Measurements from ENCODE around the gene TRAF6. TPM values are rescaled to one million over a fixed set of nuclear protein-coding genes. Genes with fewer than 3 reads are reported as not detected.

The TRAF6 gene
- total and polyA plus RNA-seq, 2 donors (not counting 1 experiment from before 2014, with no cell fraction given), result 10.1 to 22.4 TPM

DNA sequence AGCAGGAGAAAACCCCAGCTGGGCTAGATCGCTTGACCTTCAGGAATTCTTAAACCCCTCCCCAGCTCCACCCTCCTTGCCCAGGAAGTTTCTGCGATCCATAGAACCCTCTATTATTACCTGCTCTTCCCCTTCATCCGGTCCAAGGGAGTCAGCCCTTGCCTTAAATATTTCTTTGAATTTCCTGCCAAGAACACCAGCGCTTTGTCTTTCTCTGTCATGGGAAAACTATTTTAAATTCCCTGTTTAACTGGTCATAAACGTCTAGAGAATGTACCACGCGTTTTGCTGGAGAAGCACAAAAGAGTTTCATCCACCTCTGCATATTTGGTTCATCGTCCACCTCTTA is 496 bp upstream of the TRAF6 start:
- H4K20me1 ChIP-seq (ENCODE audit: control insufficient read depth, insufficient read depth, low read length, poor library complexity, severe bottlenecking), result peaks cover 18% of the 10 kb centered on the region
- peak overlapping the region; percentile 98 for H3K9ac ChIP-seq (ENCODE audit: low read length)
- Mint-ChIP-seq H3K27me3 (peaks cover 20% of the 10 kb centered on the region), H3K27ac (peak overlapping the region; percentile 97), H3K4me1 (peaks cover 26% of the 10 kb centered on the region), H3K9me3 (ENCODE audit: insufficient read depth) (no peaks in the 10 kb centered on the region), H3K4me3 (peak overlapping the region; percentile 96)
- peaks cover 35% of the 10 kb centered on the region for H3K79me2 ChIP-seq (ENCODE audit: control insufficient read depth, insufficient read depth, low read length)
- peak overlapping the region in 1 of 2 donors; percentile 86 for H3K27ac ChIP-seq (ENCODE audit: low read length in 2 of 2)
- no peak for ATAC-seq (ENCODE audit: low read depth)
- H3K4me1 ChIP-seq (ENCODE audit: control insufficient read depth in 2 of 2, insufficient read depth in 2 of 2, low read length in 2 of 2), result peaks cover 16 to 17% of the 10 kb centered on the region in 2 donors
- DNase-seq, result no peak
- peak overlapping the region; percentile 93 for H2AFZ ChIP-seq (ENCODE audit: insufficient read depth, low read depth, low read length, poor library complexity, severe bottlenecking)
- peaks cover 0 to 3% (median 0%) of the 10 kb centered on the region in 4 experiments for H3K27me3 ChIP-seq (replicated peaks in 1 of 4; ENCODE audit: control extremely low read depth in 1 of 4, control insufficient read depth in 3 of 4, insufficient read depth in 4 of 4, low read length in 3 of 4)
- POLR2A ChIA-PET, result interaction anchor here (2.6 kb wide), 1 partner anchor 222 kb away, joined by 9 read pairs; the partner anchor contains the start of gene COMMD9
- CTCF ChIA-PET, result interaction anchor here (1.0 to 3.2 kb wide), 7 partner anchors 11 to 221 kb away, joined by 4 to 23 read pairs (median 6); partner anchors contain the start of gene COMMD9
- H3K36me3 ChIP-seq (replicated peaks in 1 of 2; ENCODE audit: control extremely low read depth in 1 of 2, control insufficient read depth in 1 of 2, extremely low read depth in 1 of 2, insufficient read depth in 2 of 2, low read length in 1 of 2), result no peaks in the 10 kb centered on the region
- no peak for TF ChIP-seq EZH2 (IDR thresholded peaks at IDR 0.05; ENCODE audit: borderline replicate concordance, insufficient read depth, low read depth, low read length, poor library complexity, severe bottlenecking)
- TF ChIP-seq, protein P1, sequence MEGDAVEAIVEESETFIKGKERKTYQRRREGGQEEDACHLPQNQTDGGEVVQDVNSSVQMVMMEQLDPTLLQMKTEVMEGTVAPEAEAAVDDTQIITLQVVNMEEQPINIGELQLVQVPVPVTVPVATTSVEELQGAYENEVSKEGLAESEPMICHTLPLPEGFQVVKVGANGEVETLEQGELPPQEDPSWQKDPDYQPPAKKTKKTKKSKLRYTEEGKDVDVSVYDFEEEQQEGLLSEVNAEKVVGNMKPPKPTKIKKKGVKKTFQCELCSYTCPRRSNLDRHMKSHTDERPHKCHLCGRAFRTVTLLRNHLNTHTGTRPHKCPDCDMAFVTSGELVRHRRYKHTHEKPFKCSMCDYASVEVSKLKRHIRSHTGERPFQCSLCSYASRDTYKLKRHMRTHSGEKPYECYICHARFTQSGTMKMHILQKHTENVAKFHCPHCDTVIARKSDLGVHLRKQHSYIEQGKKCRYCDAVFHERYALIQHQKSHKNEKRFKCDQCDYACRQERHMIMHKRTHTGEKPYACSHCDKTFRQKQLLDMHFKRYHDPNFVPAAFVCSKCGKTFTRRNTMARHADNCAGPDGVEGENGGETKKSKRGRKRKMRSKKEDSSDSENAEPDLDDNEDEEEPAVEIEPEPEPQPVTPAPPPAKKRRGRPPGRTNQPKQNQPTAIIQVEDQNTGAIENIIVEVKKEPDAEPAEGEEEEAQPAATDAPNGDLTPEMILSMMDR (IDR thresholded peaks at IDR 0.05), result no peak
- 14% methylated on average over 6 of the region's 8 CpGs for WGBS (ENCODE audit: insufficient coverage)
- H3K9me3 ChIP-seq (ENCODE audit: control extremely low read depth in 1 of 3, control insufficient read depth in 2 of 3, insufficient read depth in 1 of 3, low read length in 2 of 3), result peaks cover 0 to 3% (median 0%) of the 10 kb centered on the region in 3 donors
- H3K4me2 ChIP-seq (replicated peaks; ENCODE audit: low read depth, low read length, poor library complexity, severe bottlenecking), result peak overlapping the region; percentile 97
- intact Hi-C loops (cut with micrococcal nuclease), result loop anchor here (1.0 to 10.0 kb wide), 4 partner anchors 18 to 1596 kb away; partner anchors contain the start of genes APIP, PDHX and TRIM44
- H3K4me3 ChIP-seq (ENCODE audit: control extremely low read depth in 1 of 5, extremely low read depth in 1 of 5, insufficient read depth in 1 of 5, low read depth in 2 of 5, low read length in 4 of 5), result peak overlapping the region; percentile 58 to 95 (median 92)

GRCh38 chr11:36509201-36509639 is 852 bp downstream of the TRAF6 start:
- H3K9me3 Mint-ChIP-seq (ENCODE audit: insufficient read depth), result no peaks in the 10 kb centered on the region
- TF ChIP-seq EZH2 (IDR thresholded peaks at IDR 0.05; ENCODE audit: borderline replicate concordance, insufficient read depth, low read depth, low read length, poor library complexity, severe bottlenecking), result no peak
- TF ChIP-seq, protein P1 (IDR thresholded peaks at IDR 0.05), result no peak
- H3K27me3 ChIP-seq (replicated peaks in 1 of 4; ENCODE audit: control extremely low read depth in 1 of 4, control insufficient read depth in 3 of 4, insufficient read depth in 4 of 4, low read length in 3 of 4), result no peaks in the 10 kb centered on the region
- intact Hi-C loops (cut with micrococcal nuclease), result no loop called here
- H3K9me3 ChIP-seq (ENCODE audit: control extremely low read depth in 1 of 3, control insufficient read depth in 2 of 3, insufficient read depth in 1 of 3, low read length in 2 of 3), result peaks cover 0 to 3% (median 0%) of the 10 kb centered on the region in 3 donors
- under 1% methylated on average over 14 of the region's 15 CpGs for WGBS (ENCODE audit: insufficient coverage)
- H3K9ac ChIP-seq (ENCODE audit: low read length), result peak overlapping the region; percentile 98
- H3K36me3 ChIP-seq (replicated peaks in 1 of 2; ENCODE audit: control extremely low read depth in 1 of 2, control insufficient read depth in 1 of 2, extremely low read depth in 1 of 2, insufficient read depth in 2 of 2, low read length in 1 of 2), result peaks cover 0 to 3% of the 10 kb centered on the region in 2 experiments
- H3K4me3 Mint-ChIP-seq, result peak overlapping the region; percentile 96
- no peak for ATAC-seq (ENCODE audit: low read depth)
- H3K4me2 ChIP-seq (replicated peaks; ENCODE audit: low read depth, low read length, poor library complexity, severe bottlenecking), result peak overlapping the region; percentile 97
- H3K4me1 Mint-ChIP-seq, result peaks cover 31% of the 10 kb centered on the region
- peaks cover 9% of the 10 kb centered on the region for H3K27me3 Mint-ChIP-seq
- peak overlapping the region; percentile 73 to 95 (median 92) for H3K4me3 ChIP-seq (ENCODE audit: control extremely low read depth in 1 of 5, extremely low read depth in 1 of 5, insufficient read depth in 1 of 5, low read depth in 2 of 5, low read length in 4 of 5)
- peak overlapping the region; percentile 97 for H3K27ac Mint-ChIP-seq
- H3K79me2 ChIP-seq (ENCODE audit: control insufficient read depth, insufficient read depth, low read length), result peaks cover 46% of the 10 kb centered on the region
- H3K27ac ChIP-seq (ENCODE audit: low read length in 2 of 2), result peak overlapping the region; percentile 72 to 86
- ChIA-PET CTCF (interaction anchor here (0.8 to 3.2 kb wide), 10 partner anchors 8 to 219 kb away, joined by 3 to 23 read pairs (median 4); partner anchors contain the start of gene COMMD9), POLR2A (interaction anchor here (0.7 to 2.6 kb wide), 2 partner anchors 55 to 220 kb away, joined by 3 to 9 read pairs; partner anchors contain the start of gene COMMD9)
- peak overlapping the region; percentile 93 for H2AFZ ChIP-seq (ENCODE audit: insufficient read depth, low read depth, low read length, poor library complexity, severe bottlenecking)
- DNase-seq, result peak; percentile 47
- H3K4me1 ChIP-seq (ENCODE audit: control insufficient read depth in 2 of 2, insufficient read depth in 2 of 2, low read length in 2 of 2), result peaks cover 16 to 17% of the 10 kb centered on the region in 2 donors
- H4K20me1 ChIP-seq (ENCODE audit: control insufficient read depth, insufficient read depth, low read length, poor library complexity, severe bottlenecking), result peaks cover 24% of the 10 kb centered on the region

Data from B cell (primary cell).